ENCODE measurements around the gene KDM5C.

KDM5C gene

DNA sequence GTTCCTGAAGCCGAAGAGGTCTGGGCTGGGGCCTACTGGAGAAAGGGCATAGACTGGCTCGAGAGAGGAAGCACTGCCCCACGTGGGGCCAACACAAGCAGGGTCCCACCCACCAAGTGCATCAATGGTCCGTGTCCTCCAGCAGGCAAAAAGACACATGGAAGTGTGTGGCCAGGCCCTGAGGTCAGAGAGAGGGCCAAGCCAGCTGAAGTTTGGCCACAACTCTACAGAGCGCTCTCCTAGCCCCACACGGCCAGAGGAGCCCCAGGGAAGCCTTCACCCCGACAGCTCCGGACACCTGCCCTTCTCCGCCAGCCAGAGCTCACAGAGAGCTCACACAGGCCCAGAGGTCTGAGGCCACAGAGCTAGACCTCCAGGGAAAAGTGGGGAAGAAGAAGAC lies 8.5 kb upstream of the KDM5C start:
- Histone ChIP-seq H3K27ac (ENCODE audit: low read depth, low read length) (no peak overlapping the region), H3K79me2 (ENCODE audit: control insufficient read depth, insufficient read depth, low read length, unreplicated experiment) (no peaks in the 10 kb centered on the region), H3K27me3 (ENCODE audit: insufficient read depth, low read length) (no peaks in the 10 kb centered on the region), H3K4me1 (ENCODE audit: control insufficient read depth, insufficient read depth, low read length, unreplicated experiment) (no peaks in the 10 kb centered on the region), H2AFZ (ENCODE audit: low read length, unreplicated experiment) (no peak overlapping the region), H3K4me3 (ENCODE audit: low read depth, low read length) (no peak overlapping the region), H3K36me3 (ENCODE audit: insufficient read depth, low read length) (no peaks in the 10 kb centered on the region)

DNA sequence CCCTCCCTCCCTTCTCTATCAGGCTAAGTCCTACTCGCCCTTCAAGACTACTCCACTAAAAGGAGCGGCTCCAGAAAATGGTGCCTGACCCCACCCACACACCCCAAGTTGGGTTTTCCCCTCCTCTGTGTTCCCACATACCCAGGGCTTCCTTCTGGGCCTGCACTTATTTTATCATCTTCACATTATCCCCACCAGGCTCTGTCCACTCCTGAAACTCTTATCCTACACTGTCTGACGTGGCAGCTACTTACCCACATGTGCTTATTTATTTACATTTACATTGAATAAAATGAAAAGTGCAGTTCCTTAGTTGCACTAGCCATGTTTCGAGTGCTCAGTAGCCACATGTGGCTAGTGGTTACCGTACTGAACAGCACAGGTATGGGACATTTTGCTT lies 5.1 kb upstream of the KDM5C start:
- no peak overlapping the region for H3K4me3 ChIP-seq (ENCODE audit: low read depth, low read length)
- no peaks in the 10 kb centered on the region for H3K27me3 ChIP-seq (ENCODE audit: insufficient read depth, low read length)
- no peak overlapping the region for H2AFZ ChIP-seq (ENCODE audit: low read length, unreplicated experiment)
- H3K4me1 ChIP-seq (ENCODE audit: control insufficient read depth, insufficient read depth, low read length, unreplicated experiment), result peaks cover 4% of the 10 kb centered on the region
- no peak overlapping the region for H3K27ac ChIP-seq (ENCODE audit: low read depth, low read length)
- H3K79me2 ChIP-seq (ENCODE audit: control insufficient read depth, insufficient read depth, low read length, unreplicated experiment), result peaks cover under 1% of the 10 kb centered on the region
- H3K36me3 ChIP-seq (ENCODE audit: insufficient read depth, low read length), result no peaks in the 10 kb centered on the region

- Histone ChIP-seq H2AFZ (ENCODE audit: low read length, unreplicated experiment) (no peak overlapping the region), H3K79me2 (ENCODE audit: control insufficient read depth, insufficient read depth, low read length, unreplicated experiment) (peaks cover 29% of the 10 kb centered on the region), H3K4me1 (ENCODE audit: control insufficient read depth, insufficient read depth, low read length, unreplicated experiment) (peaks cover 13% of the 10 kb centered on the region), H3K27ac (ENCODE audit: low read depth, low read length) (no peak overlapping the region), H3K27me3 (ENCODE audit: insufficient read depth, low read length) (no peaks in the 10 kb centered on the region), H3K4me3 (ENCODE audit: low read depth, low read length) (no peak overlapping the region), H3K36me3 (ENCODE audit: insufficient read depth, low read length) (no peaks in the 10 kb centered on the region)
Measured at GRCh38 chrX:53227224-53227765, 2.3 kb upstream of the KDM5C start.

- H3K4me3 ChIP-seq (ENCODE audit: low read depth, low read length), result peak overlapping the region; percentile 98
- H3K27ac ChIP-seq (ENCODE audit: low read depth, low read length), result peak overlapping the region; percentile 94
- H3K4me1 ChIP-seq (ENCODE audit: control insufficient read depth, insufficient read depth, low read length, unreplicated experiment), result peaks cover 18% of the 10 kb centered on the region
- H2AFZ ChIP-seq (ENCODE audit: low read length, unreplicated experiment), result peak overlapping the region; percentile 60
- peaks cover 57% of the 10 kb centered on the region for H3K79me2 ChIP-seq (ENCODE audit: control insufficient read depth, insufficient read depth, low read length, unreplicated experiment)
- peaks cover 9% of the 10 kb centered on the region; the same call in 1 of the 2 replicates for H3K36me3 ChIP-seq (ENCODE audit: insufficient read depth, low read length)
- no peaks in the 10 kb centered on the region for H3K27me3 ChIP-seq (ENCODE audit: insufficient read depth, low read length)
Measured at GRCh38 chrX:53223955-53224859, 800 bp downstream of the KDM5C start.

GRCh38 chrX:53223068-53223693 lies 1.8 kb downstream of the KDM5C start:
- Histone ChIP-seq H3K36me3 (ENCODE audit: insufficient read depth, low read length) (peaks cover 9% of the 10 kb centered on the region; the same call in 1 of the 2 replicates), H2AFZ (ENCODE audit: low read length, unreplicated experiment) (no peak overlapping the region), H3K4me3 (ENCODE audit: low read depth, low read length) (peak overlapping the region; percentile 98), H3K79me2 (ENCODE audit: control insufficient read depth, insufficient read depth, low read length, unreplicated experiment) (peaks cover 59% of the 10 kb centered on the region), H3K27me3 (ENCODE audit: insufficient read depth, low read length) (no peaks in the 10 kb centered on the region), H3K4me1 (ENCODE audit: control insufficient read depth, insufficient read depth, low read length, unreplicated experiment) (peaks cover 18% of the 10 kb centered on the region), H3K27ac (ENCODE audit: low read depth, low read length) (no peak overlapping the region)

DNA sequence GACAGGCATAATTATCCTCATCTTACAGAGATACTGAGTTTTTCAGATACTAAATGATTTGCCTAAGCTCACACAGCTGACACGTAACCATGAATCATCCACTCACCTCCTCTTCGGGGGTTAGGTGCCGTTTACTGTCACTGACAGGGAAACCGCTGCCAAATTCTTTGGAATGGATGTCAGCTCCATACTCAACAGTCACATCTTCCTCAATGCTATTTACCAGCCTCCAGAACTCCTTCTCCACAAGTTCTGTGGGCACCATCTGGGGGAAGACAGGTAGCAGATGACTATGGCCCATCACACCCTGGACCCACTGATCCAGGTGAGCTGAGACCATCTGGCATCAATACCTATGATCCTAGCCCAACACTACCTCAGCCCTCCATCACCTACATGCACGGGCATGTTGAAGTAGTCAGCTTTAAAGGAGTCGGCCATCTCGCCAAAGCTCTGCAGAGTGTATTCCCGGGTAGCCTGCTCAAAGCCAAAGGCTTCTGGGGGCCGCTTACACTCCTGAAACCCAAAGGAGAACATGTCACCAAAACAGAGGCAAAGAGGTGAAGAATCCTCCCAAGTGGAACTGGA lies 13.5 kb downstream of the KDM5C start:
- Histone ChIP-seq H2AFZ (ENCODE audit: low read length, unreplicated experiment) (no peak overlapping the region), H3K27ac (ENCODE audit: low read depth, low read length) (no peak overlapping the region), H3K79me2 (ENCODE audit: control insufficient read depth, insufficient read depth, low read length, unreplicated experiment) (no peaks in the 10 kb centered on the region), H3K36me3 (ENCODE audit: insufficient read depth, low read length) (0 out of 2 replicates have a peak, but pooled peaks cover 5% of the 10 kb centered on the region), H3K4me3 (ENCODE audit: low read depth, low read length) (no peak overlapping the region), H3K4me1 (ENCODE audit: control insufficient read depth, insufficient read depth, low read length, unreplicated experiment) (no peaks in the 10 kb centered on the region), H3K27me3 (ENCODE audit: insufficient read depth, low read length) (no peaks in the 10 kb centered on the region)

- H3K4me3 ChIP-seq (ENCODE audit: low read depth, low read length), result no peak overlapping the region
- H3K36me3 ChIP-seq (ENCODE audit: insufficient read depth, low read length), result peaks cover 5% of the 10 kb centered on the region; the same call in 1 of the 2 replicates
Measured at GRCh38 chrX:53196678-53197077, 28.3 kb downstream of the KDM5C start.

DNA sequence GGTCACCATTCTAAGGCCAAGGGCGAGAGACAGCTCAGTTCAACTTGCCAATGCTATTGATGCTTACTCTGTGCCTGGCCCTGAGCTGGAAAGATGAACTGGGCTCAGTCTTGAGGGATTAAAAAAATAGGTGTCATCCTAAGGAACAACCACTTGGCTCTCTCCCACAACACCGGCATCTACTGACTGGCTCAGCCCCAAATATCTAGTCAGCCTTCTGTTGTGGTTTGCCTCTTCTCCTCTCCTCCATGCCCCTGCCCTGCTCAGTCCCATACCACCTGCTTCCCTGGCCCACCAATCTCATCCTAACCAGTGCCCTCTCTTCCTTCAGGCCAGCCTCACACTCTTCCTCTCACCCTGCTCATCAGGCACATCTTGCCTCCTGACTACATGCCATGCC lies 29.6 kb downstream of the KDM5C start:
- Histone ChIP-seq H3K27ac (ENCODE audit: low read depth, low read length) (no peak overlapping the region), H3K4me3 (ENCODE audit: low read depth, low read length) (no peak overlapping the region), H3K36me3 (ENCODE audit: insufficient read depth, low read length) (no peaks in the 10 kb centered on the region; the same call in 1 of the 2 replicates), H2AFZ (ENCODE audit: low read length, unreplicated experiment) (no peak overlapping the region), H3K27me3 (ENCODE audit: insufficient read depth, low read length) (no peaks in the 10 kb centered on the region), H3K79me2 (ENCODE audit: control insufficient read depth, insufficient read depth, low read length, unreplicated experiment) (no peaks in the 10 kb centered on the region), H3K4me1 (ENCODE audit: control insufficient read depth, insufficient read depth, low read length, unreplicated experiment) (no peaks in the 10 kb centered on the region)

More at GRCh38 chrX:53196678-53197077, 28.3 kb downstream of the KDM5C start:
- H3K27ac ChIP-seq (ENCODE audit: low read depth, low read length), result no peak overlapping the region
- H3K4me1 ChIP-seq (ENCODE audit: control insufficient read depth, insufficient read depth, low read length, unreplicated experiment), result no peaks in the 10 kb centered on the region
- H2AFZ ChIP-seq (ENCODE audit: low read length, unreplicated experiment), result no peak overlapping the region
- no peaks in the 10 kb centered on the region for H3K27me3 ChIP-seq (ENCODE audit: insufficient read depth, low read length)
- H3K79me2 ChIP-seq (ENCODE audit: control insufficient read depth, insufficient read depth, low read length, unreplicated experiment), result no peaks in the 10 kb centered on the region

DNA sequence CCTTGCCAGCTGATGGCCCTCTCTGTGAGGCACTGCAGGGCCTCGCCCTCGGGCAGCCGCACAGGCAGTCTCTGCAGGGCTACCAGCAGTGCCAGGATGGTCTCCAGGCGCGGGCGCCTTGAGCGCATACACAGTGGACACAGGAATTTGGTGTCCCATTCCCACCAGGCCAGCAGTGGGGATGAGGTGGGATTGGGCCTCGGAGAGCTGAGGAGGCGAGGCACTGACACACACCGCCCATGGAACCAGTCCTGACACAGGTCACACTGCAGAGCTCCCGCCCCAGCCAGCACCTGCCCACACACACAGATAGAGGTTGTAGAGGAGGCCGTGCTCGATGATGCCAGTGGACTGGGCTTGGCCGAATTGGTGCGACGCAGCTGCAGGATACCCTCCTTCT lies 30.7 kb downstream of the KDM5C start:
- no peaks in the 10 kb centered on the region; the same call in 1 of the 2 replicates for H3K36me3 ChIP-seq (ENCODE audit: insufficient read depth, low read length)
- no peak overlapping the region for H3K4me3 ChIP-seq (ENCODE audit: low read depth, low read length)
- H3K27me3 ChIP-seq (ENCODE audit: insufficient read depth, low read length), result no peaks in the 10 kb centered on the region
- no peak overlapping the region for H2AFZ ChIP-seq (ENCODE audit: low read length, unreplicated experiment)
- H3K4me1 ChIP-seq (ENCODE audit: control insufficient read depth, insufficient read depth, low read length, unreplicated experiment), result no peaks in the 10 kb centered on the region
- H3K27ac ChIP-seq (ENCODE audit: low read depth, low read length), result no peak overlapping the region
- no peaks in the 10 kb centered on the region for H3K79me2 ChIP-seq (ENCODE audit: control insufficient read depth, insufficient read depth, low read length, unreplicated experiment)

GRCh38 chrX:53193093-53193492 lies 31.9 kb downstream of the KDM5C start:
- Histone ChIP-seq H3K36me3 (ENCODE audit: insufficient read depth, low read length) (no peaks in the 10 kb centered on the region; the same call in 1 of the 2 replicates), H2AFZ (ENCODE audit: low read length, unreplicated experiment) (no peak overlapping the region), H3K27ac (ENCODE audit: low read depth, low read length) (no peak overlapping the region), H3K27me3 (ENCODE audit: insufficient read depth, low read length) (no peaks in the 10 kb centered on the region), H3K4me3 (ENCODE audit: low read depth, low read length) (no peak overlapping the region), H3K4me1 (ENCODE audit: control insufficient read depth, insufficient read depth, low read length, unreplicated experiment) (no peaks in the 10 kb centered on the region), H3K79me2 (ENCODE audit: control insufficient read depth, insufficient read depth, low read length, unreplicated experiment) (no peaks in the 10 kb centered on the region)
